ENCODE data around the gene COQ10B.

DNA sequence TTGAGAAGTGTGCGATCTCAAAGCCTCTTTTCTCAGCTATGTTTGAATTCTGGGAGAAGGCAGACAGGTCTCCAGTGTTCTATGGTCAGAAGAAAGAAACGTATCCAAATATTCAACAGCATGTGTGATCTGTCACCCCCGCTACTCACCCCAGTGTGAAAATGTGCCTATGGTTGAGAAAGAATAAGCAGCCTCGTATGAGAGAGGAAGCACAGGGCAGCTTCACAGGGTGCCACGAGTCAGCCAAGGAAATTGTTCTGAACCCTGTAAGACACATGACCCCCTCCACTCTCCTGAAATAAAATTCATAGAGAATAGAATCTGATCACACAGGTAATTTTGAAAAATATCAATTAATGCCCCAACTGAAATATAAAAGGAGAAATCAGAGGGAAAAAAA lies 10.5 kb upstream of the COQ10B start:
- TF ChIP-seq EZH2 (IDR thresholded peaks at IDR 0.05; ENCODE audit: insufficient read depth, poor library complexity, severe bottlenecking) = no peak
- TF ChIP-seq EZH2phosphoT487 (IDR thresholded peaks at IDR 0.05; ENCODE audit: insufficient read depth, low read depth) = no peak

Data from GM23248 (cell line).